Astrocyte of the cerebellum (primary cell): ENCODE results near the gene HEYL.

Experiments used
- DNase-seq: peaks from one replicate; pipeline ENCODE4 v3.0.0-alpha.2; 2011; ENCODE audit warnings: low read depth
- H3K4me3 ChIP-seq: 2 replicates; pipeline ENCODE4 v1.5.1; 2011; ENCODE audit warnings: mild to moderate bottlenecking, low read depth, low read length, moderate library complexity
- CTCF ChIP-seq: IDR thresholded peaks from 2 replicates; pipeline ENCODE4 v1.5.1; 2012; ENCODE audit warnings: low read length, low read depth, moderate library complexity, mild to moderate bottlenecking; ENCODE audit errors: missing control alignments
- in situ Hi-C: cut with HindIII; loops from 2 replicates; pipeline ENCODE4 v1.10.0; 2017; ENCODE audit warnings: low sequenced_read_pairs

The HEYL gene

GRCh38 chr1:39676948-39677548 is 37.6 kb upstream of the HEYL start:
- DNase-seq: no peak
- no peak for TF ChIP-seq CTCF
- H3K4me3 ChIP-seq: no peak overlapping the region
- in situ Hi-C loops: no loop called here

- in situ Hi-C loops: no loop called here
- no peak overlapping the region for H3K4me3 ChIP-seq
Observed at GRCh38 chr1:39675220-39675619, 35.8 kb upstream of the HEYL start.

GRCh38 chr1:39673215-39673614 is 33.8 kb upstream of the HEYL start:
- no peak for TF ChIP-seq CTCF
- DNase-seq: no peak
- H3K4me3 ChIP-seq: no peak overlapping the region
- in situ Hi-C loops: no loop called here

More at GRCh38 chr1:39675220-39675619, 35.8 kb upstream of the HEYL start:
- DNase-seq: no peak
- no peak for TF ChIP-seq CTCF

GRCh38 chr1:39672551-39672947 is 33.1 kb upstream of the HEYL start:
- peak; percentile 58 for TF ChIP-seq CTCF
- in situ Hi-C loops: no loop called here
- DNase-seq: no peak
- no peak overlapping the region for H3K4me3 ChIP-seq

- peak within 1 kb of the TSS; percentile 27 for H3K4me3 ChIP-seq
- in situ Hi-C loops: no loop called here
- DNase-seq: no peak
- no peak for TF ChIP-seq CTCF
Observed at GRCh38 chr1:39671793-39672550, 32.5 kb upstream of the HEYL start, which contains the start of gene NT5C1A. Gene NT5C1A, minus strand, starts transcription at chr1:39672107. Its CDS starts 69 bp downstream, at chr1:39672038.

GRCh38 chr1:39671433-39671792 is 32.0 kb upstream of the HEYL start:
- no peak for TF ChIP-seq CTCF
- in situ Hi-C loops: no loop called here
- no peak for DNase-seq
- peak overlapping the region; percentile 27 for H3K4me3 ChIP-seq
